ENCODE data around the gene EIPR1.
"Not testable (repeated sequence)": the region's sequence is repeated elsewhere in the genome, so short reads cannot be mapped to it uniquely, and the experiment has no call there.

EIPR1 gene

DNA sequence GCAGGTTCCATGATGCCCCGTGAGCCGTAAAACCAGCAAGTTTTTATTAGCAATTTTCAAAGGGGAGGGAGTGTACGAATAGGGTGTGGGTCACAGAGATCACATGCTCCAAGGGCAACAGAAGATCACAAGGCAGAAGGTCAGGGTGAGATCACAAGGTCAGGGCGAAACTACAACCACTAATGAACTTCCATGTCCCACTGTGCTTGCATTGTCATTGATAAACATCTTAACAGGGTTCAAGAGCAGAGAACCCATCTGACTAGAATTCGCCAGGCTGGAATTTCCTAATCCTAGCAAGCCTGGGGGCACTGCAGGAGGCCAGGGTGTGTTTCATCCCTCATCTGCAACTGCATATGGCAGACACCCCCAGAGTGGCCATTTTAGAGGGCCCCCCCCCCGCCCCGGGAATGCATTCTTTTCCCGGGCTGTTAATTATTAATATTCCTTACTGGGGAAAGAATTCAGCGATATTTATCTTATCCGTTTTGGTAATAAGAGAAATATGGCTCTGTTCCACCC is 178.9 kb downstream of the EIPR1 start:
- not testable (repeated sequence) for DNase-seq (ENCODE audit: low read depth in 3 of 3, low spot score in 1 of 3)

DNA sequence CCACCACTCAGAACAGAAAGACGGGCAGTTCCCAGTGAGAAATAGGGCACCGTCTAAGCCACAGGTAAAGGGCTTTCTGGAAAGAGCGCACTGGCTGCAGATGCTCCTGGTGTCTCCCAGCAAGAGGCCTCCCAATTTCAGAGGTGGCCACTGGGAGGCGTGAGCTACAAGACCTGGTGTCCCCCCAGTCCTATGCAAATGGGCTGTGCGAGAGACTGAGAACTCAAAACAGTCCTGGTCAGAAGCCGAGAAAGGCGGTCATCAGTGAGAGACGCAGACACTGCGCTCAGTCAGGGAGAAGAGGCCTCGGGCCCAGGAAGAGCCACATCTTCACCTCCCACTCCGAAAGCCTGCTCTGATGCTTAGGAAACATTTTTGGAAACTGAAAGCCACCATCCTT is 179.5 kb downstream of the EIPR1 start:
- DNase-seq (ENCODE audit: low read depth in 3 of 3, low spot score in 1 of 3) = no peak

DNA sequence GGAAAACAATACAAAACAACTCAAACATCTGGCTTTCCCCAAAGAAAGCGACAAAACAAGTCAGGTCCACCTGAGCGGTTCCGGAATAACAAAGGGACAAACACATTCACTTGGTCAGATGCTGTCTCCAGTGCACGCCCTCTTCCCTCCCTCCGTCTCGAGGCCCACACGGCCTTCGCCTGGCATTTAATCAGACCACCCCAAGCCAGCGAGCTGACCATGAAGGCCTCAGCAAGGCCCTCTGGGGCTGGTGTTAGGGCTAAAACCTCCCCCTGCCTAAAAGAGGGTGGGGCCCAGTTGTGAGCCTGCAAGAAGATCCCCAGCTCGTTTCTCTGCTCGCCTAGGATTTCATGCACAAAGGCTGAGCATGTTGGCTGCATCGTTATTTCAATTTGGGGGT is 180.3 kb downstream of the EIPR1 start:
- DNase-seq (ENCODE audit: low read depth in 3 of 3, low spot score in 1 of 3) = no peak

DNA sequence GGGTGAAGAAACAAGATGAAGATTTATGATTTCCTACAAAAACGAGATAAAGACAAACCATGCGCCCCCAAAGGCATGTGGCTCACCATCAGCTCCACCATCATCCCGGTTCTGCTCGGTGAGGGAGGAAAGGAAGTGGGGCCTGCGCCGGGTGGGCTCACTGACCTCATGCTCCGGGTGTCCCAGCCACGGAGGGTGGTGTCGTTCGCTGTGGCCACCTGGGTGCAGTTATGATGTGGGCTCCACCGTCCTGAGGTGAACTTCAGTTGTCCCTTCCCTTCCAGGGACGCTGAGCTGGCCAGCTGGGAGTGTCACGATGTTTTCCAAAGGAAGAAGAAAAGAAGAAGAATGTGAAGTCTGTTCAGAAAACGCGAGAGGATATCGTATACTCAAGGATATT is 180.9 kb downstream of the EIPR1 start:
- no peak for DNase-seq (ENCODE audit: low read depth in 3 of 3, low spot score in 1 of 3)

DNA sequence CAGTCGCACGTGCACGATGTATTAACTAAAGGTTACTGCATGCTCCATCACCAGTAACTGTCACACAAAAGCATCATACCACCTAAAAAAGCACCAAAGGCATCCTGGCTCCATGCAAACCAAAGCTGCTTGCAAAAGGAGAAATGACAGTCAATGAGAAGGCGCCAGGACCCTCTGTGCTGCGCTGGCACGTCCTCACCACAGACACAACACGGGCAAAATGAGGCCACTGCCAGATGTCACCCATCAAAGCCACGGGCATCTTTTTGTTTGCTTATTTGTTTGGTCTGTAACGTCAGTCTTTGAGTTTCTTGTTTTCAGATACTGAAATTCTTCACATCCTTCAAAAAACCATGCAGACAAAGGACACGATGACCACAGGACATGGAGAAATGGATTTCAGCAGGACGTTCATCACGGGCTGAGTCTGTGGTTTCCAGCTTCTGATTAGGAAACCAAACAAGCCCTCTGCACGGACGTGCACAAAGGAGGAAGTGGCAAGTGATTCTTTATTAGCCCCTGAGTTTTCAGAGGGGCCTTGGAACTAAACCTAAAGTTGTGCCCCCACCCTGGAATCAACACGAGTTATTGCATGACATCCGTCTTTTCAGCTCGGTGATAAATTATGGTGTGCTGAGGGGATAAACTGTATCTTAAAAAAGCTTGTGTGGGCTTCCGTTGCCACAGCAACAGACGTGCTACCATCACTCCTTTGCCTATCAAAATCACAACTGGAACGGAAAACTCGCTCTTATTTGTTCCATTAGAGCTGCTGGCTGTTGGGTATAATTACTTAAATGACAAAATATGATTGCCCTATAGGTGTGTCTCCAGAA is 181.8 kb downstream of the EIPR1 start:
- DNase-seq (ENCODE audit: low read depth in 3 of 3, low spot score in 1 of 3) = no peak

DNA sequence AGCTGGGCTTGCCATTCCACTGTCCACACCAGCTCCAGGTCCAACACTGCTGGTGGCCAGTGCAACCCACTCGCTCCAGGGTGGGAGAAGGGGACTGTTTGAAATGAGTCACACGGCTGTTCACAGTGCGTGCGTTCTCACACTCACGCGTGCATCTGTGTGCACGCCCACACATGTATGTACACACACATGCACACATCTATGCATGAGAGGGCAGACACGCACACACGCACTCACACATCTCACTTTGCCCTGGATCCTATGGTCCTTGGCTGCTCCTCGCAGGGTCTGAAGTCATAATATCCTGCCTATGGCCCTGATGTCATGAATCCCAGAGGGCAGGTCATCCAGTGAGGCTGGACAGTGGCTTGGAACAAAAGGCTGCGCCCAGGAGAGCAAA is 182.8 kb downstream of the EIPR1 start:
- DNase-seq (ENCODE audit: low read depth in 3 of 3, low spot score in 1 of 3) = no peak

DNA sequence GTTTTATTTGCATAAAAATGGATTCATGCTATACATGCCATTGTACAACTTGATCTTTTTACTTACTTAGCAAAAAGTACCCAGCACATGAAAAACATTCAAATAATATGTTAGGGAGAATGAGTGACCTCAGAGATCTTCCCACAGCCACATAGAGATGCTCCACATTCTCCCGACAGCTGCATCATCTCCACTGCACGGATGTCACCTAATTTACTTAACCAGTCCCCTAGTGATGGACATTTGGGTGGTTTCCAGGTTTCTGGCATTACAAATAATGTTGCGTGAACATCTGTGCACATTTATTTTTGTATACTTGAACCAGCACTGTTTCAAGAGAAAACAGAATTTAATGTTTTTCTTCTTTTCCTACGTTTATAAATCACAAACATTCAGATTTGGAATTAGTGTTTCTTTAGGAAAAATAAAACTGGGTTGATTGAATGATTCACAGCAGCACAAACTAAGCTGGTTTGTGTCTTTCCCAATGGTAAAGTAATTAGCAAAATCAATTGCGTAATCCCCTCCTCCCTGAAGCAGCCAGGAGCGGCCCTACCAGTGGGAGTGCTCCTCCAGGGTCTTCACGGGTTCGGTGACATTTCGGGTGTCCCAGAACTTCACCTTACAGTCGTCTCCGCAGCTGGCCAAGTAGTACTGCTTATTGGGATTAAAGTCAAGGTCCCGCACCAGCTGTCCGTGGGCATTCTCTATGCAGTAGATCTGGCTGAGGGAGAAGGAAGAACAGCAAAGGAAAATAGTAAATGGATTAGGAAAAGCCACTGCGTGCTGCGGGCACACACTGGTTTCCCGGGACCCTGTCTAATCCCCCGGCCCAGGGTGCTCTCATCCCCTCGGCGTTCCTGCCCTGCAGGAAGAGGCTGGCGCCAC is 183.9 kb downstream of the EIPR1 start:
- DNase-seq (ENCODE audit: low read depth in 3 of 3, low spot score in 1 of 3) = no peak

DNA sequence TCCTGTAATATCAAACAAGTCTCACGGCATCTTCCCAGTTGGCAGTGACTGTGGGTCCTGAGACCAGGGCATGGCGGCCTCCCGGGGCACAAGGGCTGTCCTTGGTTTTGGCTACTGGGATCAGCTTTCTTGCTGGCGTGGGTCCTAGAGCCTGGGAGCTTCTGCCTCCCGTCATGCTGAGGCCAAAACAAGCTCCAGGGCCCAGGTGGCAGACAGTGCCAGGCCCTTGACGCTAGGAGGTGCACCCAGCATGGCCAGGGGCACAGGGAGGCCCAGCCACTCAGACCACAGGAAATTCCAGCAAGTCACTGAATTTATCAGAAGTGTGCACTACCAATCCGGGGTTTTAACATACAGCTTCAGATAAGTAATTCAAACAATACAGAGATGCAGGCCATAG is 184.7 kb downstream of the EIPR1 start:
- DNase-seq (ENCODE audit: low read depth in 3 of 3, low spot score in 1 of 3) = no peak

DNA sequence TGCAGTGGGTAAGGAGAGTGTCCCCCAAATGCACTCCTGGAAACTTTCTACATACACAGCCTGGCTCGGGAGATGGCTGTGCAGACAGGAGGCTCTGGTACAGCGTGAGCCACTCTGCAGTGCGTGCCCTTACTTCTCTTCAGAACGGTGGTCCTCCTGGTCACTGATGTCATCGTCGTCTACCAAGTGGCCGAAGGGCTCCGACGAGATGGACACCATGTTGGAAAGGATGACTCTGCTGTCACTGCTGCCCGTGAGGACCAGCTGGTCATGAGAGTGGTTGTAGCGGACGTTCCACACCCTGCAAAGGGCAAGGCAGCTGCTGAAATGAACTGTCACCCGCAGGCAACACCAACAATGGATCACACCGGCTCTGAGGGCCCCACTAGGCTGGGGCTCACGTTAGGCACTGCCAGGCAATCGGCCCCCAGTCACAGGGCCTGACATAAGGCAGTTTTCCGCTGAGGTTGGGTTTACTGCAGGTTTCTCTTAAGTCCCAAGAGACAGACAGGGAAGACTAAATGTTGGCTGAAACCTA is 185.3 kb downstream of the EIPR1 start:
- no peak for DNase-seq (ENCODE audit: low read depth in 3 of 3, low spot score in 1 of 3)

DNA sequence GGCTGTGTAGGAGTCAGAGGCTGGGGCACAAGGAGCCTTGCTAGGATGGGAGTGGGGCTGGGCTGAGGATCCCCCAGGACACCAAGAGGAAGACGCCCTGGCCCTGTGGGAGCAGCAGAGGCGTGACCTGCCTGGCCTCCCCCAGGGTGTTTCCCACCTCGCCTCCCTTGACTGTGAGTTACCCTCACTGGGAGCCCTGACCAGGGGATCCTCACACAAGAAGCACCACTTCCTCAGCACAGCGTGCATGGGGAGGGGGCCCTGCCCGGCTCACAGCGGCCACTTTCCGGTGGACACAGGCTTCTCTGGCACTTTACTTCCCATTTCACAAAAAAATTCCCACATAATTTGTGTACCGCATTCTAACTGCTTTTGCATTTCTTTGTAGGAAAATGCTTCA is 187.7 kb downstream of the EIPR1 start:
- DNase-seq (ENCODE audit: low read depth in 3 of 3, low spot score in 1 of 3) = no peak

DNA sequence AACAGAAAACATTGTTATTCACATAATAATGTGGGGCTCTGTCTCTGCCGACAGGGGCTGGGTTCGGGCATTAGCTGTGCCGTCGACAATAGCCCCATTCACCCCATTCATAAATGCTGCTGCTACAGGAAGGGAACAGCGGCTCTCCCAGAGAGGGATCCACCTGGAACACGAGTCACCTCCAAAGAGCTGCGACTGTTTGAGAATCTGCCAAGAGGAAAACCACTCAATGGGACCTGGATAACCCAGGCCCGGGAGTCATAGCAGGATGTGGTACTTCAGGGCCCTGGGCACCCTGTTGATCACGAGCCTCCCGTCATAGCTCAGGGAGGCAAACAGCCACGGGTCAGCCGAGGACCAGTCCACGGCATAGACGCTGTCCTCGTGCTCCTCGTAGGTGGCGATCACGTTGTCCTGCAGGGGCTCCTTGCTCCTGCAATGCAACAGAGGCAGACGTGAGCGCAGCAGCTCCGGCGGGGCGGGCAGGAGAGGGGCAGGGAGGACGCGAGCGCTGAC is 188.5 kb downstream of the EIPR1 start:
- no peak for DNase-seq (ENCODE audit: low read depth in 3 of 3, low spot score in 1 of 3)

DNA sequence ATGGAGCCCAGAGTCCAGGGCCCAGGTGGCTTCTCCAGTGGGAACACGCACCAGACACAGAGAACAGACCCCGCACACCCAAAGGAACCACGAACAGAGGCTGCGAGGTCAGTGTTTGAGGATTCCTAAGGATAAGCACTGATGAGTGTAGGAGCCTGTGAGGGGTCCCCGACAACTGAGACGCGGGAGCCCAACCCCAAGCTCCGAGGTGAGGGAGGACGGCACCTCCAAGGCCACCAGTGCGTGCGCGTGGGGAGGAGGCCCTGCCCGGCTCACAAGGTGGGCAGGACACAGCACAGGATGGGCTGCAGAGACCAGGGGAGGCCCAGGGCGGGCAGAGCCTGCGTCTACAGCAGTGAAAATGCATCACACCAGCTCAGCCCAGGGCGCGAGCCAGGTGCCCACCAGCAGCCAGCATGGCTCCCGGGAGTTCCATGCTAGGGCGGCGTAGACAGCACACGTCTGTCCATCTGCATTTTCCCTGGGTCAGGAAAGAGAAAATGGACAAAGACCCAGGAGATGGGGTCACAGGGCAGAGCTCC is 189.1 kb downstream of the EIPR1 start:
- DNase-seq (ENCODE audit: low read depth in 3 of 3, low spot score in 1 of 3) = no peak

DNA sequence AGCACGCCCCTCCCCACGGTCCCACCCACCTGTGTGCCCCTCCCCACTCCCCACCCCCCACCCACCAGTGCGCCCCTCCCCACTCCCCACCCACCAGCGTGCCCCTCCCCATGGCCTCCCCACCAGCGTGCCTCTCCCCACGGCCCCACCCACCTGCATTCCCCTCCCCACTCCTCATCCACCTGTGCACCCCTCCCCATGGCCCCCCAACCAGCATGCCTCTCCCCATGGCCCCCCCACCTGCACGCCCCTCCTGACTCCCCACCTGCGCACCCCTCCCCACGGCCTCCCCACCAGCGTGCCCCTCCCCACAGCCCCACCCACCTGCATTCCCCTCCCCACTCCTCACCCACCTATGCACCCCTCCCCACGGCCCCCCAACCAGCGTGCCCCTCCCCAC is 190.2 kb downstream of the EIPR1 start:
- DNase-seq (ENCODE audit: low read depth in 3 of 3, low spot score in 1 of 3) = no peak

DNA sequence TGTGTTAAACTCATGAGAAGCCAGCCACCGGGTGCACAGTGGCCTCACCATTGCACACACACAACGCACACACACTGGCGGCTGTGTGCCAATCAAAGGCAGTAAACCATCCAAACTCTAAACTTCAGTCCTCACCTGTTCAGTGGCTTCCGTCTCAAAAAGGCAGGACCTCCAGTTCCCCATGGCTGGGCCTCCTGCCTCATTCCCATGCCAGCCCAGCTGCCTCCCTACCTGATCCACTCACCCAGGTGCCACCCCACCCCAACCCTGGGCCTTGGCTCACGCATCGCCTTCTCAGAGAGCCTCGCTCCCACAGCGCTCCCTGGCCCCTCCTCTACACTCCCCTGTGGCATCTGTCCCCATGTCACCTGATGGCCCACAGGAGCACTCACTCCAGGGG is 190.9 kb downstream of the EIPR1 start:
- no peak for DNase-seq (ENCODE audit: low read depth in 3 of 3, low spot score in 1 of 3)

DNA sequence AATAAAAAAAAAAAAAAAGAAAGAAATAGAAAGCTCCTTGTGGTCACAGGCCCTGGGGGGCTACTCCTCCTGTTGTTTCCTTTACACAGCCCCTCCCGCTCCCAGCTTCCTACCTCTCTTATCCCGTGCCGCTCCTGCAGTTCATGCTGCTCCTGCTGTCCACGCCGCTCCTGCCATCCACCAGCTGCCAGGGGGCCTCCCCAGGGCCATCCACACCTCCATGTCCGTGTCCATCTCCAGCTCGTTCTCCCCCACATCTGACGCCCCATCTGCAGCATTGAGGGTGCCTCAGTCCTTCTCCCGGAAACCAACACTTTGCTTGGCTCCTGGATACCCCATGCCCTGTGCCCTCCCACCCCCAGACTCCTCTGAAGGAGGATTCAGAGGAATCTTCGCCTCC is 191.7 kb downstream of the EIPR1 start:
- DNase-seq (ENCODE audit: low read depth in 3 of 3, low spot score in 1 of 3) = no peak

DNA sequence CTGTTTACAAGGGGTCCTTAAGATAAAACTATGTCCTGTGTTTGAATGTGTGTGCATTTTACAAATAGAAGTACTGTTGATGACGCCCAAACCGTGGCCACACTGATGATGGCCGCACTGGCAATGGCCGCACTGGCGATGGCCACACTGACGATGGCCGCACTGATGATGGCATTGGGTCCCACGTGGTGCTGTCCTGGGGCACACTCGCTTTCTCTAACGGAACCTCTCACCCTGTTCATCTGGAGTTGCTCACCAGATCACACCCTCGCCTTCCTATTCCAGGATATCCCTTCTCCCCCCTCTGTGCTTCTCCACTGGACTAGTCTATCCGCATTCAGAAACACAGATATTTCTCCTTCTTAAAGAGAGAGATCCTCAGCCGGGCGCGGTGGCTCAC is 192.4 kb downstream of the EIPR1 start:
- DNase-seq (ENCODE audit: low read depth in 3 of 3, low spot score in 1 of 3) = no peak

DNA sequence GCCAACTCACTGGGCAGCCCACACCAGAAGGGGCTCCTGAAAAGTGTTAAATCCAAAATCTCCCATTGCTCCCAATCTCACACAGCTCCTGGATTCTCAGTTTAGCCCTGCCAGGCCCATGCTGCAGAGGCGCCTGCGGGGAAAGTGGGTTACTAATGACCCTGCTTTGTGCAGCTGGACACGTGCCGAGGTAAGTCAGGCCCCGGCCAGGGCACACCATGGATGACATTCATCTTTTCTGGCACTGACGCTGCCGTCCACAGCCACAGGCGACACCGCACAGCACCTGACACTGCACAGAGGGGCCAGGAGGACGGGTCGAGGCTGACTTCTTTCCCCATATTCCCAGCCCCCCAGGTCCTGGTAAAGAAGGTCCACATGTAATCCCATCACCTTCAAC is 193.5 kb downstream of the EIPR1 start:
- no peak for DNase-seq (ENCODE audit: low read depth in 3 of 3, low spot score in 1 of 3)

DNA sequence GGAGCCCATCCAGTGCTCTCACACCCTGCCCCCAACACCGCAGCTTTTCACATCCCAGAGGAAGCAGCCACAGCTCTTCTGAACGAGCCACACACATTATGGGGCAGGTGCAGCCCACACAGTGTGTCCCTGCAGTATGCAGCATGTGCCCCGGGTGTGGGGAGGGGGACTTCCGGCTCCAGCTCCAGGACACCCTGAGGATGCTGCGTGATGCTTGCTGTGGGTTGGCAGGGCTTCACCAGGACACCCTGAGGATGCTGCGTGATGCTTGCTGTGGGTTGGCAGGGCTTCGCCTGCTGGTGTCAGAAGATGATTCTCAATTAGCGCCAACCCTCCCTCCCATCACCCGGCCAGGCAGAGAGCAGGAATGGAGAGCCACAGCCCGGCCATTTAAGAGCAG is 193.9 kb downstream of the EIPR1 start:
- DNase-seq (ENCODE audit: low read depth in 3 of 3, low spot score in 1 of 3) = no peak

DNA sequence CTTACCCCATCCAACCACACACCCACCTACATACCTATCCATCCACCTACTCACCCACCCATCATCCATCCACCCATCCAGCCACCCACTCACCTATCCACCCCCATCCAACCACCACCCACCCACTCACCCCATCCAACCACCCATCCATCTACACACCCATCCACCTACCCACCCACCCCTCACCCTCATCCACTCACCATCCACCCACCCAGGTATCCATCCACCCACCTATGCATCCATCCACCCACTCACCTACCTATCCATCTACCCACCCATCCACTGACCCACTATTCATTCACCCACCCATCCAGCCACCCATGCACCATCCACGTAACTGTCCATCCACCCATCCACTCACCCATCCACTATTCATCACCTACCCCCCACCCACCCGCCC is 194.8 kb downstream of the EIPR1 start:
- DNase-seq (ENCODE audit: low read depth in 3 of 3, low spot score in 1 of 3) = no peak

DNA sequence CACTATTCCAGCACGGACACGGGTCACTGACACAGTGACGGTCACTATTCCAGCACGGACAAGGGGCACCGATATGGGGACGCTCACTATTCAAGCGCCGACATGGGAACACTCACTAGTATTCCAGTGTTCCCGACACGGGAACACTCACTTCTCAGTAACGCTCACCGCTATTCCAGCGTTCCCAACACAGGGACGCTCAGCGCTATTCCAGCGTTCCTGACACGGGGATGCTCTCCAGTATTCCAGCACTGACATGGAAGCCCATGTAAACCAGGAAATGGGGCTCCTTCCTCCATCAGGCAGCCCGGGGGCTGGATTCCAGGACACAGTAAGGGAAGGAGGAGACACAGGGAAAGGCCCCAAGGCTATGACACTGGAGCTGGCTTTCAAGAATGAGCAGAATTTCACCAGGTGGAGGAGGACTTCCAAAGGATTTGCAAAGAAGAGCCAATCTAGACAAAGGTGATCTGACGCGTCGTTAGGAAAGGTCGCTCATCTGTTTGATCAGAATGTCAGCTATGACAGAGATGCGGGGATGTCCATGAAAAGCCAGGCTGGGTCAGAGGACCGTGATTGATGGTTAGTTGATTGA is 196.1 kb downstream of the EIPR1 start:
- DNase-seq (ENCODE audit: low read depth in 3 of 3, low spot score in 1 of 3) = no peak

DNA sequence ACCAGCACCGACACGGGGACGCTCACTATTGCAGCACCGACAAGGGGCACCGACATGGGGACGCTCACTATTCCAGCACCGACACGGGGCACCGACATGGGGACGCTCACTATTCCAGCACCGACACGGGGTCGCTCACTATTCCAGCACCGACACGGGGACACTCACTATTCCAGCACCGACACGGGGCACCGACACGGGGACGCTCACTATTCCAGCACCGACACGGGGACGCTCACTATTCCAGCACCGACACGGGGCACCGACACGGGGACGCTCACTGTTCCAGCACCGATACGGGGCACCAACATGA is 196.8 kb downstream of the EIPR1 start:
- not testable (repeated sequence) for DNase-seq (ENCODE audit: low read depth in 3 of 3, low spot score in 1 of 3)
